BE2C (cell line): ENCODE data around the gene GPSM1.

Source experiments
- DNase-seq: peaks from one replicate; pipeline ENCODE4 v3.0.0-alpha.2; 2020
- H3K27me3 ChIP-seq: fragments of 250-450 bp; sonication (Bioruptor Pico); 2 replicates; pipeline ENCODE4 v1.5.1; 2020; ENCODE audit warnings: mild to moderate bottlenecking
- H3K36me3 ChIP-seq: fragments of 250-450 bp; sonication (Bioruptor Pico); 2 replicates; pipeline ENCODE4 v1.5.1; 2020; ENCODE audit warnings: mild to moderate bottlenecking
- H3K4me1 ChIP-seq: fragments of 250-450 bp; sonication (Bioruptor Pico); 2 replicates; pipeline ENCODE4 v1.5.1; 2020
- H3K4me3 ChIP-seq: 2 replicates; pipeline ENCODE4 v1.5.1; 2011; ENCODE audit warnings: low read depth, low read length
- H3K9me3 ChIP-seq: fragments of 250-450 bp; sonication (Bioruptor Pico); 2 replicates; pipeline ENCODE4 v1.5.1; 2020
- TF ChIP-seq, protein P1 (sequence below): IDR thresholded peaks from 2 replicates; pipeline ENCODE4 v1.5.1; 2012; ENCODE audit warnings: mild to moderate bottlenecking, low read depth, low read length

Gene GPSM1

DNA sequence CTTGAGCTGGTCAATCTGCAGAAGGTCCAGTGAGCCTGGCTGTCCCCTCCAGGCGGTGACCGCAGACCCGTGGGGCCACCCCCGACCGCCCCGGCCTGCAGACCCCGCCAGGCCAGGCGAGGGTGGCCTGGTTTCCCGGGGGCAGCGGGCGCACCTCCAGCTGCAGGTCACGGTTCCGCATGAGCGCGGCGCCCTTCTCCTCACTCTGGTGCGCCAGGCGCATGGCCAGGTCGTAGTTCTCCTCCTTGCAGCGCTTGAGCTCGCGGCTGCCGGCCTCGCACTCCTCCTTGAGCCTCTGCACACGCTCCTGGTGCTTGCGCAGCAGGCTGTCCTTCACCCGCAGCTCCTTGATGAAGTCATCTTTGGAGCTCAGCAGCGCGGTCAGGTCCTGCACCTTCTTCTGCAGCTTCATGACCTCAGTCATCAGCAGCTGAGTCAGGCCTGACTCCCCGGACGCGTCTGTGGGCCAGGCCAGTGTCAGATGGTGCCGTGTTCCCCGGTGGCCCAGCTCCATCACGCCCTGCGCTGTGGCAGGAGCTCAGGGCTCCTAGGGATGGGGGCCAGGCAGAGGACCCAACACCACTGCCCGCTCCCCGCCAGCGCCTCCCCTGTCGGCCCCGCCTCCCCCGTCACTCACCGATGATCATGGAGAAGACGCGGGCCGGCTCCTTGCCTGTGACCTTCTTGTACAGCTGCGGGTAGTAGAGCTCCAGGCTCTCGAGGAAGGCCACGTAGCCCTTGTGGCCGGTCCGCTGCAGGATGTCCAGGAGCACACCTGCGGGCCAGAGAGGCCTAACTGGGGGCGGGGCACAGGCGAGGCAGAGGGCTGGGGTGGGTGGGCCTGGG, 43.6 kb downstream of the GPSM1 start:
- DNase-seq: no peak
- H3K4me3 ChIP-seq: no peak overlapping the region
- H3K4me1 ChIP-seq: peaks cover 18% of the 10 kb centered on the region
- no peaks in the 10 kb centered on the region for H3K9me3 ChIP-seq
- no peaks in the 10 kb centered on the region for H3K27me3 ChIP-seq
- H3K36me3 ChIP-seq: peaks cover 16% of the 10 kb centered on the region
- TF ChIP-seq, protein P1, sequence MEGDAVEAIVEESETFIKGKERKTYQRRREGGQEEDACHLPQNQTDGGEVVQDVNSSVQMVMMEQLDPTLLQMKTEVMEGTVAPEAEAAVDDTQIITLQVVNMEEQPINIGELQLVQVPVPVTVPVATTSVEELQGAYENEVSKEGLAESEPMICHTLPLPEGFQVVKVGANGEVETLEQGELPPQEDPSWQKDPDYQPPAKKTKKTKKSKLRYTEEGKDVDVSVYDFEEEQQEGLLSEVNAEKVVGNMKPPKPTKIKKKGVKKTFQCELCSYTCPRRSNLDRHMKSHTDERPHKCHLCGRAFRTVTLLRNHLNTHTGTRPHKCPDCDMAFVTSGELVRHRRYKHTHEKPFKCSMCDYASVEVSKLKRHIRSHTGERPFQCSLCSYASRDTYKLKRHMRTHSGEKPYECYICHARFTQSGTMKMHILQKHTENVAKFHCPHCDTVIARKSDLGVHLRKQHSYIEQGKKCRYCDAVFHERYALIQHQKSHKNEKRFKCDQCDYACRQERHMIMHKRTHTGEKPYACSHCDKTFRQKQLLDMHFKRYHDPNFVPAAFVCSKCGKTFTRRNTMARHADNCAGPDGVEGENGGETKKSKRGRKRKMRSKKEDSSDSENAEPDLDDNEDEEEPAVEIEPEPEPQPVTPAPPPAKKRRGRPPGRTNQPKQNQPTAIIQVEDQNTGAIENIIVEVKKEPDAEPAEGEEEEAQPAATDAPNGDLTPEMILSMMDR: no peak

DNA sequence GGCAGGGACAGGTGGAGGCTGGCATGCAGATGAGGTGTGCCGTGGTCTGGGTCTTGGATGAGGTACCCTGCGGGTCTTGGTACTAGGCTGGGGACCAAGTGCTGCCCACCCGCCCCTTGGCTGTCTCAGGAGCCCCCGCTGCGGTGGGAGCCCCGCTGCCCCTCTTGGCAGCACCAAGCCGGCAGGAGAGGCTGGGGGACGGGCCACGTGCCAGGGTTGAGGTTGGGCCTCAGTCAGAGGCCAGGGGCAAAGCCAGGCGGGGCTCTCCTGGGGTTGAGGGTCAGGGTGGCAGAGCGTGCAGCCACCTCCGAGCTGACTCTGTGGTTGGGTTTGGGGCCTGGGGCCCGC, 44.2 kb downstream of the GPSM1 start:
- H3K4me1 ChIP-seq: peaks cover 18% of the 10 kb centered on the region
- no peaks in the 10 kb centered on the region for H3K9me3 ChIP-seq
- H3K27me3 ChIP-seq: no peaks in the 10 kb centered on the region
- H3K36me3 ChIP-seq: peaks cover 18% of the 10 kb centered on the region
- TF ChIP-seq, protein P1: no peak
- DNase-seq: no peak
- no peak overlapping the region for H3K4me3 ChIP-seq

DNA sequence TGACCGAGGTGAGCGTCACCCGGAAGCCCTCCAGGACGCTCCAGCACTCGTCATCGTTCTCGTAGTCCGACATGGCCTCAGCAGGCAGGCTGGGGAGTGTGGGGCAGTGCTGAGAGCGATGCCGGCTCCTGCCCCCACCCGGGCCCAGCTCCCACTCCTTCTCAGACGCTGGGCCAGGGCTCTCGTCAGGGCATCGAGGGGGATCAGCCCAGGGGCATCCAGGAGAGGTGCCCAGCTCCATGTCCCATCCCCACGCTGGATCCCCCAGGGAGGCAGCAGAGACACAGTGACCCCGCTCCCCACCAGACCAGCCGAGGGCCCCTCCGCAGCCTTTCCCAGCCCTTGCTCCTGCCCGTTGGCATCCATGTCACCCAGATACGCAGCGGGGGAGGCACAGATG, 44.7 kb downstream of the GPSM1 start:
- Histone ChIP-seq H3K9me3 (no peaks in the 10 kb centered on the region), H3K4me1 (peaks cover 18% of the 10 kb centered on the region), H3K36me3 (peaks cover 18% of the 10 kb centered on the region), H3K27me3 (no peaks in the 10 kb centered on the region), H3K4me3 (peak overlapping the region; percentile 62)
- no peak for DNase-seq
- TF ChIP-seq, protein P1: no peak

DNA sequence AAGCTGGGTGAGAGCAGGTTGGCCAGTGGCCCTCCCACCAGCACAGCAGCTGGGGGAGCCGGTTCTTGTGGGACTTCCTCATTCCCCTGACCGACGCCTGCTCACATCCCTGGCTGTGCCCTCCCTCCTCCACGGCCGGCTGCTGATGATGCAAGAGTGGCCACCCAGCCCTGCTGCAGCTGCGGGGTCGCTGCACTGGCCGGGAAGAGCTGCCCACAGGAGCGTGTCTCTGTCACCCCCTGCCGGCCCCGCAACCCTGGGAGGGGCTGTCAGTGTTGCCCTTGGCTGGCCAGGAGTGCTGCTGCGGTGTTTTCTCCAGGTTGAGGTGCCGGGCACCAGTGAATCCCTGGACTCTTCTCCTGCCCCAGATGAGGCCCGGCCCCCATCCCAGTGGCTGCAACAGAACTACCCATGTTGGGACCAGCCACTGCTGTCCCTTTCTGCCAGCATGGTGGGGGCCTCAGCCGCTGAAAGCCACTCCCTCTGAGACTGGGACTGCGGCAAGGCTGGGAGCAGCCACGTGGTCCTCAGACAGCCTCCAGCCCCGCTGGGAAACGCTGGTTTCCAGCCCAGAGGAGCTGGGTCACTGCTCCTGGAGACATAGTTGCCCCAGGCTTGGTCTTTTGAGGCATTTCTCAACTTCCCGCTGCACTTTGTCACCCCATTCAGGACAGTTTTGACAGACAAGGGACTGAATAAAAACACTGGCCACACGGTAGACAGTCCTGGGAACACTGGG, 45.4 kb downstream of the GPSM1 start:
- Histone ChIP-seq H3K4me1 (peaks cover 18% of the 10 kb centered on the region), H3K4me3 (peak overlapping the region; percentile 62), H3K36me3 (peaks cover 18% of the 10 kb centered on the region), H3K27me3 (no peaks in the 10 kb centered on the region), H3K9me3 (no peaks in the 10 kb centered on the region)
- TF ChIP-seq, protein P1: peak; percentile 56
- peak; percentile 76 for DNase-seq

DNA sequence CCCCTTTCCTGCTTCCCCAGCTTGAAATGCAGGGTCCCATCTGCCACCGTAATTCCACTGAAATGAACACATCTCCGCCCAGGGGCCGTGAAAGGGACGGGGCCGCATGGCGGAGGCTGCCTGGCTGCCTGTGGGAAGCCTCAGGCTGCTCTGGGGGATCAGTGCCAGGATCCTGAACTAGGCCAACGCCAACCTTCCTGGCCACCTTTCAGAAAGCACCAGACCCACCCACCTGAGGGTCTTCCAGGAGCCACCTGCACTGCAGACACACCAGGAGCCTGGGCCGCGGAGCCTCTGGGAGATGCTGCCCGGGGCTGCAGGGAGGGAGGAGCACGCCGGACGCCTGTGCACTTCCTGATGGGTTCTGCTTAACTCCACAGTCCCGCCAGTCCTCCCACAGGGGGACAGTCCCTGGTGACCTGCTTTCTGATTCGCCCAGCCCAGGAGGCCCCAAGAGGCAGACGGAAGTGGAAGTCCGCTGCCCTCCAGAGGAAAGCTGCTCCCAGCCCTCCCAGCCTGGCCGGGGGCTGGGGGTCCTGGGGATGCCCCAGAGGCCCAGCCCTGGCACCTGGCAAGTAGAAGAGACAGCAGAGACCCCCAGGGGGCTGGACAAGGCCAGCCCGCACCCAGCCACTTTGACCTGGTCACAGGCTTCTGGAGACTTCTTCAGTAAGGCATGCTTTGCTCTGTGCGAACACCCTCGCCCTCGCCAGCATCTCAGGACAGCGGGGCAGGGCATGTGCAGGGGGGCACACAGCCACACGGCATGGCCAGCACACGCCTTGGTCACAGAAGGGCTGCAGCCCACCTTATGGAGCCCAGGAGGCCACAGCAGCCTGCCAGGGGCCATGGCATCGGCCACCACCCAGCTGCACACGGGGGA, 46.2 kb downstream of the GPSM1 start, which contains the start of gene CARD9:
TSS of gene CARD9 (minus strand) at position 370 of the 883 bp plus-strand sequence. CDS start 1,591 bp downstream, outside the sequence.
- TF ChIP-seq, protein P1: no peak
- Histone ChIP-seq H3K9me3 (no peaks in the 10 kb centered on the region), H3K4me1 (peaks cover 18% of the 10 kb centered on the region), H3K4me3 (peak within 1 kb of the TSS; percentile 62), H3K36me3 (peaks cover 21% of the 10 kb centered on the region), H3K27me3 (no peaks in the 10 kb centered on the region)
- peak; percentile 69 for DNase-seq
